ENCODE results near the gene ISCA2.

DNA sequence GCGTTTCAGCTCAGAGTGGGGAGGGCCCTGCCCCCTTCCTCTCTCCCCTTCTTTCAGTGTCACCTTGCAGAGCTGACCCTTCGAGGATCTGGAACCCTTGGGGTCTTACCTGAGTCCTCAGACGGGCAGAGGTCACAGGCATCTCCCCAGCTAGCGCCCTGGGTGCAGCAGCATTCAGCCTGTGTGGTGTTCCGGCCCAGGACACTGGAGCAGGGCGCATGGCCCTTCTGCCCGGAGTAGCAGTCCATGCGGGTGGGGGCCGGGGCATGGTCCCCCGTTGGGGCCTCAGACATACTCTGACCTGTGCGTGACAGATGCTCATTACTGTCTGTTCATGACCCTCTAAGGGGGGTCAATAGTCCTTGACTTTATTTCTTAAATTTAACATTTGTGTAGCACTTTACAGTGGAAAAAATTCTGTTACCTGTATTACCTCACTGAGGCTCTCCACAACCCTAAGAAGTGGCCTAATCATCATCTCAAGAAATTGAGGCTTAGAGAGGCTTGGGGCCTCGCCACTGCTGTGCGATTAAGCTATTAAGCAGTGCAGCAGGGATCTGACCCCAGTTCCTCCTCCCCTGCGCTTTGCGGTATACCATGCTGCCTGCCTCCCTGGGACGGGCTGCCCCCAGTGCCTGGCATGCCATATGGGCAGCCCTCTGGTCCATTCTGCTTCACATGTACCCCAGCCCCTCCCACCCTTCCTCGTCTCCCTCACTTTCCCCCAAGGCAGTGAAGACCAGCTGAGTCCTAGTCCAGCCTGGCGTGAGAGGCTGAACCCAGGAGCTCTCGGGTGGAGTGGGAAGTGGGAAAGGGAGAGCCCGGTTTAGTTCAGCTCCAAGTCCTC, 11.5 kb downstream of the ISCA2 start:
- TF ChIP-seq, protein P1, sequence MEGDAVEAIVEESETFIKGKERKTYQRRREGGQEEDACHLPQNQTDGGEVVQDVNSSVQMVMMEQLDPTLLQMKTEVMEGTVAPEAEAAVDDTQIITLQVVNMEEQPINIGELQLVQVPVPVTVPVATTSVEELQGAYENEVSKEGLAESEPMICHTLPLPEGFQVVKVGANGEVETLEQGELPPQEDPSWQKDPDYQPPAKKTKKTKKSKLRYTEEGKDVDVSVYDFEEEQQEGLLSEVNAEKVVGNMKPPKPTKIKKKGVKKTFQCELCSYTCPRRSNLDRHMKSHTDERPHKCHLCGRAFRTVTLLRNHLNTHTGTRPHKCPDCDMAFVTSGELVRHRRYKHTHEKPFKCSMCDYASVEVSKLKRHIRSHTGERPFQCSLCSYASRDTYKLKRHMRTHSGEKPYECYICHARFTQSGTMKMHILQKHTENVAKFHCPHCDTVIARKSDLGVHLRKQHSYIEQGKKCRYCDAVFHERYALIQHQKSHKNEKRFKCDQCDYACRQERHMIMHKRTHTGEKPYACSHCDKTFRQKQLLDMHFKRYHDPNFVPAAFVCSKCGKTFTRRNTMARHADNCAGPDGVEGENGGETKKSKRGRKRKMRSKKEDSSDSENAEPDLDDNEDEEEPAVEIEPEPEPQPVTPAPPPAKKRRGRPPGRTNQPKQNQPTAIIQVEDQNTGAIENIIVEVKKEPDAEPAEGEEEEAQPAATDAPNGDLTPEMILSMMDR (IDR thresholded peaks at IDR 0.05; ENCODE audit: low read depth, low read length) = no peak
- TF ChIP-seq EZH2phosphoT487 (IDR thresholded peaks at IDR 0.05; ENCODE audit: low read depth) = no peak

All from OCI-LY3 (cell line).